Kidney (tissue), 14 donors: ENCODE measurements around the gene JMJD1C. TPM values are rescaled to one million over a fixed set of nuclear protein-coding genes. Genes with fewer than 3 reads are reported as not detected.

Source experiments
- DNase-seq, 5 donors: peaks; one replicate each; pipeline ENCODE4 v3.0.0-alpha.2; 2013 to 2020
- FAIRE-seq: peaks from 2 replicates; lab custom pipeline; 2012; peaks lifted over from hg19 to GRCh38; lab: Jason Lieb, UNC
- H3K27ac ChIP-seq, 2 donors: one replicate each; pipeline ENCODE4 v1.7.0; 2013; ENCODE audit warnings: low read depth in 2 of 2, low read length in 2 of 2, inconsistent platforms in 1 of 2
- H3K27me3 ChIP-seq: one replicate; pipeline ENCODE4 v1.7.1; 2013; ENCODE audit warnings: low read length, inconsistent platforms; ENCODE audit not compliant: control insufficient read depth, insufficient read depth
- H3K36me3 ChIP-seq, 3 donors: one replicate each; pipeline versions ENCODE4 v1.7.0 to v1.7.1; 2013; ENCODE audit warnings: low read length in 3 of 3, control low read depth in 1 of 3, inconsistent platforms in 1 of 3; ENCODE audit not compliant: insufficient read depth in 3 of 3, control insufficient read depth in 2 of 3
- H3K4me1 ChIP-seq, 3 donors: one replicate each; pipeline versions ENCODE4 v1.7.0 to v1.7.1; 2013; ENCODE audit warnings: low read length in 3 of 3, inconsistent platforms in 1 of 3, low read depth in 1 of 3; ENCODE audit not compliant: control insufficient read depth in 2 of 3, insufficient read depth in 2 of 3
- H3K4me3 ChIP-seq, 3 donors: one replicate each; pipeline versions ENCODE4 v1.7.0 to v1.8.1; 2013; ENCODE audit warnings: low read length in 3 of 3, control low read depth in 1 of 3, inconsistent platforms in 1 of 3
- H3K9ac ChIP-seq, 3 donors: one replicate each; pipeline versions ENCODE4 v1.7.0 to v1.7.1; 2013; ENCODE audit warnings: low read length in 3 of 3, control low read depth in 1 of 3, inconsistent platforms in 1 of 3
- H3K9me3 ChIP-seq, 3 donors: one replicate each; pipeline versions ENCODE4 v1.7.0 to v1.7.1; 2013; ENCODE audit warnings: low read length in 3 of 3, control low read depth in 1 of 3, inconsistent platforms in 1 of 3; ENCODE audit not compliant: control insufficient read depth in 2 of 3, insufficient read depth in 1 of 3
- intact Hi-C: fragments of 100-400 bp; cut with DNase I; formaldehyde crosslinking; loops from one replicate; pipeline ENCODE4 v1.11.1; 2022
- polyA plus RNA-seq: library from polyadenylated mRNA; stranded (reverse); fragments of 350-450 nt; fragmentation: Illumina TruSeq; extraction: RNeasy Lipid Tissue Mini Kit (QIAGEN cat#74804); gene quantifications from one replicate; pipeline ENCODE4 v1.2.3, GENCODE V29; 2014; ENCODE audit warnings: low read depth, low replicate concordance; ENCODE audit not compliant: insufficient read depth
- total RNA-seq: library from RNA; stranded (reverse); fragmentation: NEBNext Ultra II Directional; extraction: Animal tissue kit (Norgen Biotek cat#: 25700); gene quantifications from one replicate; pipeline ENCODE4 v1.2.1, GENCODE V29; 2021
- TF ChIP-seq, protein P1 (sequence below): IDR thresholded peaks from 3 replicates; pipeline ENCODE4 v1.5.1; 2012; ENCODE audit warnings: mild to moderate bottlenecking, moderate library complexity, borderline replicate concordance; ENCODE audit not compliant: insufficient read depth; ENCODE audit errors: extremely low read depth
- donor health status: control.
- donor health status: control.
- donor health status: control.
- donor health status: control.
- donor health status: control.
- donor health status: DM: yes; HTN: yes; CAD: no.
- donor health status: Normal renal cell carcinoma (clear cell type).

Gene JMJD1C
- total and polyA plus RNA-seq, 2 donors from 2014 or later: 18.9 to 92.9 TPM

GRCh38 chr10:63161592-63161991 lies 304.2 kb downstream of the JMJD1C start:
- Histone ChIP-seq H3K4me1 (no peaks in the 10 kb centered on the region), H3K9ac (no peak overlapping the region), H3K27me3 (no peaks in the 10 kb centered on the region), H3K9me3 (no peaks in the 10 kb centered on the region), H3K4me3 (no peak overlapping the region), H3K36me3 (no peaks in the 10 kb centered on the region), H3K27ac (no peak overlapping the region)
- intact Hi-C loops: loop anchor here (10.0 kb wide), 1 partner anchor 563 kb away; no protein-coding TSS in a partner anchor
- DNase-seq: no peak
- FAIRE-seq: no peak
- TF ChIP-seq, protein P1, sequence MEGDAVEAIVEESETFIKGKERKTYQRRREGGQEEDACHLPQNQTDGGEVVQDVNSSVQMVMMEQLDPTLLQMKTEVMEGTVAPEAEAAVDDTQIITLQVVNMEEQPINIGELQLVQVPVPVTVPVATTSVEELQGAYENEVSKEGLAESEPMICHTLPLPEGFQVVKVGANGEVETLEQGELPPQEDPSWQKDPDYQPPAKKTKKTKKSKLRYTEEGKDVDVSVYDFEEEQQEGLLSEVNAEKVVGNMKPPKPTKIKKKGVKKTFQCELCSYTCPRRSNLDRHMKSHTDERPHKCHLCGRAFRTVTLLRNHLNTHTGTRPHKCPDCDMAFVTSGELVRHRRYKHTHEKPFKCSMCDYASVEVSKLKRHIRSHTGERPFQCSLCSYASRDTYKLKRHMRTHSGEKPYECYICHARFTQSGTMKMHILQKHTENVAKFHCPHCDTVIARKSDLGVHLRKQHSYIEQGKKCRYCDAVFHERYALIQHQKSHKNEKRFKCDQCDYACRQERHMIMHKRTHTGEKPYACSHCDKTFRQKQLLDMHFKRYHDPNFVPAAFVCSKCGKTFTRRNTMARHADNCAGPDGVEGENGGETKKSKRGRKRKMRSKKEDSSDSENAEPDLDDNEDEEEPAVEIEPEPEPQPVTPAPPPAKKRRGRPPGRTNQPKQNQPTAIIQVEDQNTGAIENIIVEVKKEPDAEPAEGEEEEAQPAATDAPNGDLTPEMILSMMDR: no peak

GRCh38 chr10:63157845-63158624 lies 307.7 kb downstream of the JMJD1C start:
- intact Hi-C loops: no loop called here
- Histone ChIP-seq H3K4me3 (no peak overlapping the region), H3K27ac (no peak overlapping the region), H3K36me3 (peaks cover 0 to 9% (median 7%) of the 10 kb centered on the region in 3 donors), H3K27me3 (no peaks in the 10 kb centered on the region), H3K4me1 (no peaks in the 10 kb centered on the region), H3K9me3 (no peaks in the 10 kb centered on the region), H3K9ac (no peak overlapping the region)
- FAIRE-seq (peak; percentile 3), DNase-seq (peak in 4 of 5 donors; percentile 51 to 94 (median 74))
- TF ChIP-seq, protein P1: peak; percentile 78

GRCh38 chr10:63156236-63156635 lies 309.5 kb downstream of the JMJD1C start:
- Histone ChIP-seq H3K9me3 (no peaks in the 10 kb centered on the region), H3K4me1 (no peaks in the 10 kb centered on the region), H3K4me3 (no peak overlapping the region), H3K9ac (no peak overlapping the region), H3K27ac (no peak overlapping the region), H3K36me3 (peaks cover 0 to 9% (median 8%) of the 10 kb centered on the region in 3 donors), H3K27me3 (no peaks in the 10 kb centered on the region)
- intact Hi-C loops: no loop called here
- TF ChIP-seq, protein P1: no peak
- no peak for DNase-seq
- no peak for FAIRE-seq
